Astrocyte (in vitro differentiated cells and primary cell): ENCODE data around the gene IGSF21.

Source experiments
- EZH2 ChIP-seq: IDR thresholded peaks from 2 replicates; pipeline ENCODE4 v1.6.1; 2012; ENCODE audit warnings: mild to moderate bottlenecking, low read length, inconsistent platforms; ENCODE audit not compliant: insufficient read depth
- TF ChIP-seq, protein P1 (sequence below): IDR thresholded peaks from 2 replicates; pipeline ENCODE4 v1.5.1; 2011; ENCODE audit warnings: low read depth, mild to moderate bottlenecking, inconsistent platforms, low read length, moderate library complexity; ENCODE audit not compliant: insufficient read depth

DNA sequence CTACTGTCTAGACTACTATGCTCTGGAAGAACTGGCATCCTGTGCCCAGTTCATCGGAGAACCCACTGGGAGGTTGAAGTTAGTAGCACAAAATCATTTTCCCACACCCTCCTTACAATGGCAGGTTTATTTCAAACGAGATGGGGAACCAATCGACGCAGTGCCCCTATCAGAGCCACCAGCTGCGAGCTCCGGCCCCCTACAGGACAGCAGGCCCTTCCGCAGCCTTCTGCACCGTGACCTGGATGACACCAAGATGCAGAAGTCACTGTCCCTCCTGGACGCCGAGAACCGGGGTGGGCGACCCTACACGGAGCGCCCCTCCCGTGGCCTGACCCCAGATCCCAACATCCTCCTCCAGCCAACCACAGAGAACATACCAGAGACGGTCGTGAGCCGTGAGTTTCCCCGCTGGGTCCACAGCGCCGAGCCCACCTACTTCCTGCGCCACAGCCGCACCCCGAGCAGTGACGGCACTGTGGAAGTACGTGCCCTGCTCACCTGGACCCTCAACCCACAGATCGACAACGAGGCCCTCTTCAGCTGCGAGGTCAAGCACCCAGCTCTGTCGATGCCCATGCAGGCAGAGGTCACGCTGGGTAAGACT, 257.6 kb downstream of the IGSF21 start:
- TF ChIP-seq, protein P1, sequence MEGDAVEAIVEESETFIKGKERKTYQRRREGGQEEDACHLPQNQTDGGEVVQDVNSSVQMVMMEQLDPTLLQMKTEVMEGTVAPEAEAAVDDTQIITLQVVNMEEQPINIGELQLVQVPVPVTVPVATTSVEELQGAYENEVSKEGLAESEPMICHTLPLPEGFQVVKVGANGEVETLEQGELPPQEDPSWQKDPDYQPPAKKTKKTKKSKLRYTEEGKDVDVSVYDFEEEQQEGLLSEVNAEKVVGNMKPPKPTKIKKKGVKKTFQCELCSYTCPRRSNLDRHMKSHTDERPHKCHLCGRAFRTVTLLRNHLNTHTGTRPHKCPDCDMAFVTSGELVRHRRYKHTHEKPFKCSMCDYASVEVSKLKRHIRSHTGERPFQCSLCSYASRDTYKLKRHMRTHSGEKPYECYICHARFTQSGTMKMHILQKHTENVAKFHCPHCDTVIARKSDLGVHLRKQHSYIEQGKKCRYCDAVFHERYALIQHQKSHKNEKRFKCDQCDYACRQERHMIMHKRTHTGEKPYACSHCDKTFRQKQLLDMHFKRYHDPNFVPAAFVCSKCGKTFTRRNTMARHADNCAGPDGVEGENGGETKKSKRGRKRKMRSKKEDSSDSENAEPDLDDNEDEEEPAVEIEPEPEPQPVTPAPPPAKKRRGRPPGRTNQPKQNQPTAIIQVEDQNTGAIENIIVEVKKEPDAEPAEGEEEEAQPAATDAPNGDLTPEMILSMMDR, result no peak
- no peak for TF ChIP-seq EZH2
